HCEC 1CT (cell line): Measurements from ENCODE around the gene TMEM14A.
A peak's percentile ranks its signal among the peaks of the same experiment; 100 is the strongest.
"Not testable (repeated sequence)": the region's sequence is repeated elsewhere in the genome, so short reads cannot be mapped to it uniquely, and the experiment has no call there.

Experiments
- DNase-seq: peaks from one replicate; pipeline ENCODE4 v3.0.0-alpha.2; 2017

TMEM14A gene, protein sequence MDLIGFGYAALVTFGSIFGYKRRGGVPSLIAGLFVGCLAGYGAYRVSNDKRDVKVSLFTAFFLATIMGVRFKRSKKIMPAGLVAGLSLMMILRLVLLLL

DNA sequence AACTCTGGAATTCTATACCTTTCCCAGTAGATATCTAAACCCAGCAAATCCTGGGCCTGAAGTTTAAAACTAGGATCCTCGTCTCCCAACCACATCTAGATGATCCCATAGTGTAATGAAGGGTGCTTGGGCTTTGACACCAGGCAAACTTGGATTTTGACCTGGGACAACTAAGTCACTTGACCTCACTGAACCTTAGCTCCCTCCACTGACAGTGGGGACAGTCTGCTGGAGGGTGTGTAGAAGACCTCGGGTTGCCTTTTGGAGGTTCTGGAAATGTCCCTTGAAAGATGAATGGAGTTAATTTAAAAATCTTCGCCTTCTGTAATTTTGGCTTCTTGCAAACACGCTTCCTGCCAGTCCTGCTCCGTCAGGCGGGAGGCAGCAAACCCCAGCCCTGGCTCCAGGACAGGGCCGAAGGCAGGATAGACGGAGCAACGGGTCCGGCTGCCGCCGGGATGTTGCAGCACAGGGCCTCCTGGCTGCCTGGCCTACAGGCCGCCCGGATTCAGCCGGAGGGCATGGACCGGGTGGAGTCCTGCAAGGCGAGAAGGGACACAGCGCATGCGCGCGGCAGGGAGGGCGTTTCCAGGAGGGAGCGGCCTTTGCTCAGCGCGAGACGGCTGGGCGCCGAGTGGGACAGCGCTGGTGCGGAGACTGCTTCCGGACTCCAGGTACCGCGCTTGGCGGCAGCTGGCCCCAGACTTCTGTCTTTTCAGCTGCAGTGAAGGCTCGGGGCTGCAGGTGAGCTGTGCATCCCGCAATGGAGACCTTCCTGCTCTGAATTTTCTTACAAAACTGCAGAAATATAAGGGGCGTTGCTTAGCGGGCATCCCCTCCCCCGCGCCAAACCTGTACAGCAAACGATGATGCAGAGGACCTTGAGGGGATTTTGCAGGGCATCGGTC, at the start of gene TMEM14A:
TMEM14A (plus strand) TSS at position 612 of the 908 bp plus-strand sequence. CDS start 5,990 bp downstream, outside the sequence.
- DNase-seq, result peak; percentile 87

DNA sequence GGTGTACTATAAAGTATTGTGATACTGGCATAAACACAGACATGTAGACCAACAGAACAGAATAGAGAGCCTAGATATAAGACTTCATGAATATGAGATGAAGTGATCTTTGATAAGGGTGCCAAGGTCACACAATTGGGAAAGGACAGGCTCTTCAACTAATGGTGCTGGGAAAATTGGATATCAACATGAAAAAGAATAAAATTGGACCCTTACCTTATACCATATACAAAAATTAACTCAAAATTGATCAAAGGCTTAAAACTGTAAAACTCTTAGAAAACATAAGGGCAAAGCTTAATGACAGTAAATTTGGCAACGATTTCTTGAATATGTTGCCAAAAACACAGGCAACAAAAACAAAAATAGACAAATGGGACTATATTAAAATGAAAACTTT, 49.3 kb upstream of the TMEM14A start:
- DNase-seq, result no peak

DNA sequence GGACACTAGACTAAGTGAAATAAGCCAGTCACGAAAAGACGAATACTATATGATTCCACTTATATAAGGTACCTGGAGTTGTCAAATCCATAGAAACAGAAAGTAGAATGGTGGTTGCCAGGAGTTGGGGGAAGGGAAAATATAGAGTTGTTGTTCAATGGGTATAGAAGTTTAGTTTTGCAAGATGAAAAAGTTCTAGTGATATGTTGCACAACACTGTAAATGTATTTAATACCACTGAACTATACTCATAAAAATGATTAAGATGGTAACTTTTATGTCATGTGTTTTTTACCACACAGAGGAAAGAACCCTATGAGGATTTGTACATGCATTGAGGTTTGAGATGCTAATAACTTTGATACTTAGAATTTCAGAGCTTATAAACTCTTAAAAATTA, 48.1 kb upstream of the TMEM14A start:
- DNase-seq, result no peak

DNA sequence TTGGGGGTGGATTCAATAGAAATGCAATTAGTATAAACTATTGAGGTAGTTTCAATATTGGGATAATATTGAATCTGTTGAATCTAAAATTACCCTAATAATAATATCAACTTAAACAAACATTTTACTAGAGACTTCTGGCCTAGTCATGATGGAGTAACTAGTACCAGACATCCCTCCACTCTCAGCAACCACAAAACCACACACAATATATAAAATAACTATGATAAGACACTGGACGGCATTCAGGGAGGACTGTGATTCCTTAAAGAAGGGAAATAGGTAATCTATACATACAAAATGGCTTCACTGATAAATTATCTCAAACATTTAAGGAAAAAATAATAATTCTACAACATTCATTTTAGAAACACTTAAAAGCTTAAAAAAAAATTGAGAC, 38.9 kb upstream of the TMEM14A start:
- DNase-seq, result no peak

DNA sequence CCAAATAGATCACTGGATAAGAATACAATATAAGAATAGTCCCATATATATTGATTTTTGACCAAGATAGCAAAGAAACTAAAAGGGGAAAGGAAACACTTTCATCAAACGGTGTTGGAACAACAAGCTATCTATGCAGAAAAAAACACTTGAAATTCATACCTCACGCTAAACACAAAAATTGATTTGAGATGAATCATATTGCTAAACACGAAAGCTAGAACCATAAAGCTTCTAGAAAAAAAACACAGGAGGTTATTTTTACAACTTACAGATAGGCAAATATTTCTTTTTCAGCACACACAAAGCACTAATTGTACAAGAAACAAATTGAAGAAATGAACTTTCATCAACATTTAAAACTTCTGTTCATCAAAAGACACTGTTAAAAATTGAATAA, 36.7 kb upstream of the TMEM14A start:
- DNase-seq, result peak; percentile 45

DNA sequence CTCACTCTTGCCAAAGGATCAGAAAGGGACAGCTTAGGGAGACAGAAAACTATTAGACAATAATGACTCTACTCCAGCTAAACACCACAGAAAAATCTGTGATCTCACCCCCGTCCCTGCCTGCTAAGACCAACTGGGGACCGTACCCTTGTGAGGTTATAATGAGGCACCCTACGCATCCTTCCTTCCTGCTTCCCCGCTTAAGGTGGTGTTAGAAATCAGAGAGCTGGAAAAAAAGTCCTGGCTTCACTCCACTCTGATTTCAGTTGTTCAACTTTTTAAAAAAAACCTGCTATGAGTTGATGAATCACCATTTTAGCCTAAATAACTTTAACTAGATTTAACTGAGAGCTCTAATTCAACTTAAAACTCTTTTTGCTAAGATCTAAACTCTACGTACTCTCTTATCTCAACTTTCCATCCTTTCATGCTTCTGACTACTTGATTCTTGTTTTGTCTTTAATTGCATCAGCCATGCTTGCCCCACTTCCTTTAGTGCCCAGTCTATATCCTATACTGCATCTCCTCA, 35.8 kb upstream of the TMEM14A start:
- no peak for DNase-seq

DNA sequence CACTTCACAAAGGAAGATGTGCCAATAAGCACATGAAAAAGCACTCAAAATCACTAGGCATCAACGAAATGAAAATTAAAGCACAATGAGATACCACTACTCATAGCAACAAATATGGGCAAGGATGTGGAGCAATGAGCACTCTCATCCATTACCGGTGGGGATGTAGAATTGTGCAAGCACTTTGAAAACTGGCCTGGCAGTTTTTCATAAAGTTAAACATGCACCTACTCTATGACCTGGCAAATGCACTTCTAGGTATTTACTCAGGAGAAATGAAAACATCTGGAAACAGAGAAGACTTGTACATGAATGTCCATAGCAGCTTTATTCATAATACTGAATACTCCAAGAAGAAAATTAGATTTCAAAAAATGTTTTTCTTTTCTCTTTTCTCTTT, 34.1 kb upstream of the TMEM14A start:
- DNase-seq, result no peak

DNA sequence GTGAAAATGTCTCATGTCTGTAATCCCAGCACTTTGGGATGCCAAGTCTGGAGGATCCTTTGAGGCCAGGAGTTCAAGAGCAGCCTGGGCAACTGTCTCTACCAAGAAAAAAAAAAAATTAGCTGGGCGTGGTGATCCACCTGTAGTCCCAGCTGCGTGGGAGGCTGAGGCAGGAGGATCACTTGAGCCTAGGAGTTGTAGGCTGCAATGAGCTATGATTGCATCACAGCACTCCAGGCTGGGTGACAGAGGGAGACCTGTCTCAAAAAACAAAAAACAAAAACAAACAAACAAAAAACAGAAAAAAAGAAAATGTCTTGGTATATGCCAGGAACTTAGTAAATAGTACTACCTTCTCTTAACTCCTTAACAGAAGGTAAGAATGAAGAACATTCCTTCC, 31.4 kb upstream of the TMEM14A start:
- DNase-seq, result no peak

DNA sequence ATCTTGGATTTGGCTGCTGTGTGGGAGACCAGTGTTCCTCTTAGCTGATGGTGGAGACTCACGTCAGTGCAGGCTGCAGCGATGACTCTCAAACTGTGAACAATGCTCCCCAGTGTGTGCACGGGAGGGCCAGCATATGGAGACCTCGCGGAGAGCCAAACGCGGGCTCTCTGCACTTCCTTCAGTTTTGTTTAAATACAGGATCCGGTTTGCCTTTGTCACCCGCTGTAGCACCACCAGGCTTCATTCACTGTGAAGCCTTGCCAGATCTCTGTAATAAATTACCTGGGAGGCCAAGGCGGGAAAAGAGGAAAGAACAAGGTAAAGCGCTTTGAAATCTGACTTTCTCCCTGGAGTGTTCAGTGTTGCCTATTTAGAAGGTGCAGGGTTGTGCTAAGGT, 30.7 kb upstream of the TMEM14A start:
- DNase-seq, result no peak

DNA sequence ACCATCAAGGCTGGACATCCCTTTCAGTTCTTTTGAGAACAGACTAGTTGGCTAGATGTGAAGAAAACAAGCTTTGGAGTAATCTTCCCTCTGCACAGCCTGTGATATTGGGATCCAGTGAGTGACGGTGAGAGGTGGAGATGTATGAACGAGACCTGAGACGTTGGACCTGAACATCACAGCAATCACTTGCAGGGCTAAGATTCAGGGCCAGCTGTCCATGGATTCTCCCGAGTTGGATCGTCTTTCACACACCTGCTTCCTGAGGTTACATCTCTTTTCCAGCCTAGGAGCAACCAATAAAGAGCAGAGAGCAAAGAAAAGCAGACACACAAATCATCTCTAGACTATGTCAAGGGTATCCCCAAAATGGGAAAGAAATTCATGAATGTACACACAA, 30.0 kb upstream of the TMEM14A start:
- DNase-seq, result no peak

DNA sequence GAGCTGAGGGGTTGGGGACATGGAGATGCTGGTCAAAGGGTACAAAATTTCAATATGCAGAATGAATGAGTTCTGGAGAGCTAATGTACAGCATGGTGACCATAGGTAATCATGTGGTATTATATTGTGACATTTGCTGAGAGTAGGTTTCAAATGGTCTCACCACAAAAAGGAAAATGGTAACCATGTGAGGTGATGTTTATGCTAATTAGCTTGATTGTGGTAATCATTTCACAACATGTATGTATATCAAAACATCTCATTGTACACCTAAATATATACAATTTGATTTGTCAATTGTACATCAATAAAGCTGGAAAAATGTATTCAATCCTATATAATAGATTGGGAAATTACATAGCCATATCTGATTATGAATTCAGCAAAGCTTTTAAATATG, 29.5 kb upstream of the TMEM14A start:
- no peak for DNase-seq

DNA sequence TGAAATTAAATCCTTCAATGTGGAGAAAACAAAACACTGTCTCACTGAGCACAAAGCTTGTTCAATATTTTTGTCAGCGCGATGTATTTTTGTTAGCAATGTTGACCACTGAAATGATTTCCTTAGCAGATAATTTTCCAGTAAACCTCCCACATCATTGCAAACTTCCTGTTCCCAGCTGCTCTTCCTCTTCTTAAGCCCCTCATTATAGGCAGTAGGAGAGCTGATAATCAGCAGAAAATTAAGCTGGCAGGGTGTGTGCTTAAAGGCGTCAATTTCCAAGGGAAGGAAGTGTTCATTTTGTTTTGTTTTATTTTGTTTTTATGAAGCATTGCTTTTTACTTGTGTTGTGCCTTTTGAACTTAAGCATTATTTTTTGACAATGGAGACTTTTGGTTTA, 29.1 kb upstream of the TMEM14A start:
- no peak for DNase-seq

DNA sequence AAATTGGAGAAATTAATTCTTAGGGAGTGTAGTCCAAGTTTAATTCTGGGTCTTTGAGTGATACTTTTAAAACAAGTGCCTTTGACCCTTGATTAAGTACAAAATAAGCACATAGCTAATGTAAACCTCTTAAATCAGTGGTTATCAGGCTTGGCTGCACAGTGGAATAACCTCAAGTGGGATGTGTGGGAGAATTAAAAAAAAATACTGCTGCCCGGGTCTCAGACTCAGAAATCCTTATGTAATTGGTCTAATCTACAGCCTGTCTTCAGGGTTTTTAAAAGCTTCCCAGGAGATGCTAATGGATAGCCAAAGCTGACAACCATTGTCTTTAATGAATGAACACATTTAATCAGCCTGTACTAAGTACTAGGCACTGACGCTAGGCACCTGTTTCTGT, 28.5 kb upstream of the TMEM14A start:
- no peak for DNase-seq

DNA sequence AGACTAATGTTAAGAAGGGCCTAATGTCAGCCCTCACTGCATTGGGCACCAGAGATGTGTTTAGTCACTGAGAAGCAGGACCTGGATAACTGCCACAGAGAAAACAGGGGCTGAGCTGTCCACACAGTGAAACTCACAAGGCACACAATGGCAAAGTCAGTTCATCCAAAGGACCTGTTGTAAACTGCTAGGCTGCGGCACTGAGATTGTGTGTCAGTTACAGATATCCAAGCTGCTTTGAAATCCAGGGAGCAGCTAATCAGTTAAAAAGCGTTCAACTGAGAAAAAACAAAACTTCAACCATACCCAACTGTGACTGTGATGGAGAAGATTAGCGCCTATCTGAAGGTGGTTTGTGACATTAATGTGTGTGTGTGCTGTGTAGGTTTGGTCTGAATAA, 27.8 kb upstream of the TMEM14A start:
- DNase-seq, result no peak

DNA sequence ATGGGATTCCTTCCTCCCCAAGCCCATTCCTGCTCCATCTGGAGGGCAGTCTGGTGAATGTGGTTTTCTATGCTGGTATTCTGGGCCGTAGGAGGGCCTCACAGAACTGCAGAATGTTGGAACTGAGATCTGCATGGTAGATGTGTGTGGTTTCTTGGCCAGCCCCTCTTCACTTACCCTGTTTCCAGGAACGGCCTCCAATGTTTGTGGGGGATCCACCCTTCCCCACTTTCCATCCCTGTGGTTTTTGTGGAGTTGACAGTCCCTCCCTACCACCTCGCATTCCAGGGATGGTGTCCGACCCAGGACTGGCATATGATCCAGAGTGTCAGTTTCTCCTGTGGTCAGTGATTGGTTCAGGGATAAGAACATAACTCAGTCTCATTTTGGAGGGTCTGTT, 26.7 kb upstream of the TMEM14A start:
- no peak for DNase-seq

DNA sequence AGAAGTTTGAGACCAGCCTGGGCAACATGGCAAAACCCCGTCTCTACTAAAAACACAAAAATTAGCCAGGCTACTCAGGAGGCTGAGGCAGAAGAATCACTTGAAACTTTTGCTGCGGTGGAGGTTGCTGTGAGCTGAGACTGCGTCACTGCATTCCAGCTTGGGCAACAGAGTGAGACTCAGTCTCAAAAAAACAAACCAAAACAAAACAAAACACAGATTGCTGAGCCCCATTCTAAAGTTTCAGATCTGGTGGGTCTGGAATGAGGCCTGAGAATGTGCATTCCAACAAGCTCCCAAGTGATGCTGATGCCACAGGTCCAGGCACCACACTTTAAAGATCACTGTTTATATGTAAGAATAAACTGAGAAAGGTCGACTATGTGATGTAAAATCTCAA, 24.9 kb upstream of the TMEM14A start:
- no peak for DNase-seq

DNA sequence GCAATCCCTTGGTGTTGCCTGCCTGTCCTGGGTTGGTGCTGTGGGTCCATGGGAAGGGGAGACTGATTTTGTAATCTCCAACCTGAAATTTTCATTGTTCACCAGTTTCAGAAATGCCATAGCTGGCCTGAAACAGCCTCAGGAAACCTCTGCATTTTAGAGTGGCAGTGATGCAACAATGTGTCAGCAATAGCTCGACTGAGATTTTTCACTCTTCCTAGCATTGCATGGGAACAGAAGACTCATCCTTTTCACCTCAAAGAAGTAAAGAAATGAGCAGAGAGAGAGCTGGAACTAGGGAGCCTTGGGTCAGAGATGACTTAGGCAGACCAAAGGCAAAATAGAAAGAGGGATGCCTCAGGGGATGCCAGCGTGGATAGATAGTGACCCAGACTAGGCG, 23.7 kb upstream of the TMEM14A start:
- DNase-seq, result peak; percentile 60

DNA sequence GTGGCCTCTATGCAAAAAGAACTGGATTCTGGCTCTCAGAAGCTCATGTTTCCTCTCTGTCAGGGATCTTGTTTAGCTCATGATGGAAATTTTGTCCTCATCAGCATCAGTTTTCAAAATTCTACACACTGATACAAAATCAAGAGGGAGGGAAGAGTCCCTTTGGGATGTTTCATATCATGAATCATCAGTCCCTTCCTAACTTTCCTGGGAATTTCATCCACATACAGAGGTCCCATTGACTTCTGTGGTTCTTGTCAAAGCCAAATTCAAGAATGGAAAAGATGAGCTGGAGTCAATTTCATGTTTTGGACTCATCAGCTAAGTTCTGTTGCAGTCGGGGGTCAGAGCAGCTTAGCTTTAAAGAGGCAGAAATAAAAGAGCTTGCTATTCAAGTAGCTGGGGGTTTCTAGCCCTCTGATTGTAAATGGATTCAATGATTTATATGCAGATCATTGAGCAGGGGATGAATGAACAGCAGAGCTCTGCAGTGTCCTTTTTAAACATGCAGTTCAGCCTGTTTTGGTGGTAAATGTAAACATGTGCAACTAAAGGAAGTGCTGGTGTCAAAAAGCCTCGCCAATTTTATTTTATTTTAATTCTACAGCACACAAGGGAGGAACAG, 21.3 kb upstream of the TMEM14A start:
- DNase-seq, result peak; percentile 29

DNA sequence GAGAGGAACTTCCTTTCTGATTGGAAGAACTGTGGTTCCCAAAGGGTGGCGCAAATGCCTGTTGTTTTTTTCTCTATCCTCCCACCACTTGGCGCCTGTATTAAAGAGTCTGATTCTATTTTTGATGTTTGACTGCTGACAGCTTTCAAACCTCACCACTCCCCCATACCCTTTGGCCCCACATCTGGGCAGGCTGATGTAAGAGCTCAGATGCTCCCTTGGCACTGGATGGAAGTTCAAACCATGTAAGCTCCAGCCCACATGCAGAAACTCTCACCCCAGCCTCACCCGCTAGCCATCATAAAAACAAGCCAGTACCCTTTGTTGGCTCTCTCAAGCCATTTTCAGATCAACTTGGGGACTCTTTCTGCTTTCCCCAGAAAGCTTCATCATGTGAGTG, 20.0 kb upstream of the TMEM14A start:
- DNase-seq, result peak; percentile 27

DNA sequence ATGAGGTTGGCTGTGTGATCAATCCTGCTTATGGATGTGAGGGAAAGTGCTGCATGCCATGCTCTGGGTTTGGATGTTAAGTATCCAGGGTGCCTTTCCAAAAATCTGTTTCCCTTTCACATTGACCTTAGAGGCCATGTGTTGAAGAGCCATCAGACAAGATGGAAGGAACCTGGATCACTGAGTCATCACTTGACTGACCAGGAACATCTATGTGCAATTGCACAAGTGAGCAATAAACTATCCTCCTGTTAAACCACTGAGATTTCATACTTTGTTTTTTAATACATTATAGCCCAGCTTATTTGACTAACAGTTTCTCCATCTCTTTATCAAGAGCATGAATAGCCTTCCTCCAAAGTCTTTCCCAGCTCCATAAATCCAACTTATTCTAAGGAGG, 17.8 kb upstream of the TMEM14A start:
- DNase-seq, result peak; percentile 33

DNA sequence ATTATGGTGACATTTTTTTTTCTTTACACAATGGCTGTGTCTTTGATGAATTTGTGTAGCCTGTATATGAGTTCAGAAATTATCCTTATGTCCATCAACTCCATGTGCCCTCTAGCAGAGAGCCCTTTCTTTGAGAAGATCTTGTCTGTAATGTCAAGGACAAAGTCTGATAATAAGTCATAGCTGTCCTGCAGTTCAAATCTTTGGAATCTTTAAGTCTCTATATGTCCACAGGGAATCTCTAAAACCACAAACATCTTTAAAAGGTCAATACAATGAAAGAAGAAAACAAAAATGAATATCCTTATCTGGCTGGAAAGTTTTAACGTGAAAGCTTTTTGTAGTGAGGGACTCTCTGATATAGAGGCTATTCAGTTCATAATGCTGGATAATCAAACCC, 16.9 kb upstream of the TMEM14A start:
- no peak for DNase-seq

DNA sequence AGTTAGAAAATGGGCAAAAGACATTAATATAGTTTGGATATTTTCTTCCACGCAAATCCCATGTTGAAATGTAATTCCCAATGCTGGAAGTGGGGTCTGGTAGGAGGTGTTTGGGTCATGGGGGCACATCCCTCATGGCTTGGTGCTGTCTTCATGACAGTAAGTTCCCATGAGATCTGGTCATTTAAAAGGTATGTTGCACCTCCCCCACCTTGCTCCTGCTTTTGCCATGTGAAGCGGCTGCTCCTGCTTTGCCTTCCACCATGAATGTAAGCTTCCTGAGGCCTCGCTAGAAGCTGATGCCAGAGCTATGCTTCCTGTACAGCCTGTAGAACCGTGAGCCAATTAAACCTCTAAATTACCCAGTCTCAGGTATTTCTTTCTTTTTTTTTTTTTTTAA, 16.3 kb upstream of the TMEM14A start:
- DNase-seq, result no peak

DNA sequence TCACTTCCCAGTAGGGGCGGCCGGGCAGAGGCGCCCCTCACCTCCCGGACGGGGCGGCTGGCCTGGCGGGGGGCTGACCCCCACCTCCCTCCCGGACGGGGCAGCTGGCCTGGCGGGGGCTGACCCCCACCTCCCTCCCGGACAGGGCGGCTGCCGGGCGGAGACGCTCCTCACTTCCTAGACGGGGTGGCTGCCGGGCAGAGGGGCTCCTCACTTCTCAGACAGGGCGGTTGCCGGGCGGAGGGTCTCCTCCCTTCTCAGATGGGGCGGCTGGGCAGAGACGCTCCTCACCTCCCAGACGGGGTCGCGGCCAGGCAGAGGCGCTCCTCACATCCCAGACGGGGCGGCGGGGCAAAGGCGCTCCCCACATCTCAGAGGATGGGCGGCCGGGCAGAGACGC, 15.0 kb upstream of the TMEM14A start:
- DNase-seq, result not testable (repeated sequence)

DNA sequence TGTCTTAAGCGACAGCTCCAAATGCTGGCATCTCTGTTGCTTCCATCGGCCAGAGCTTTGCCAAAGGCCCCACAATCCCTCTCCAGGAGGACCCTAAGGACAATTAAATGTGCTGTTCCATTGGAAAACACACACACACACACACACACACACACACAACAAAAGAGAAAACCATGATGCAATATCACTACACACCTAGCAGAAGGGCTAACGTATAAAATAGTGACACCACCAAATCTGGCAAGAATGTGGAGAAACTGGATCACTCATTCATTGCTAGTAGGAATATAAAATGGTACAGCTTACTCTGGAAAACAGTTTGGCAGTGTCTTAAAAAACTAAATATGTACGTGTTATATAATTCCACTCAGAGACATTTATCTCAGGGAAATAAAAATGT, 13.0 kb upstream of the TMEM14A start:
- no peak for DNase-seq
